GM19438 (cell line): ENCODE data around the gene HTT.
"Not testable (repeated sequence)": the region's sequence is repeated elsewhere in the genome, so short reads cannot be mapped to it uniquely, and the experiment has no call there.

Source experiments
- ATAC-seq: cut with Tn5 transposase; IDR thresholded peaks from one replicate; pipeline ENCODE4 v1.9.1; 2021; ENCODE audit warnings: low read depth; ENCODE audit not compliant: unreplicated experiment

The HTT gene

GRCh38 chr4:3158841-3159240 is 84.4 kb downstream of the HTT start:
- no peak for ATAC-seq

GRCh38 chr4:3160438-3160837 is 86.0 kb downstream of the HTT start:
- no peak for ATAC-seq

- not testable (repeated sequence) for ATAC-seq
These were observed 86.6 kb downstream of the HTT start for GRCh38 chr4:3161044-3161443.

GRCh38 chr4:3166434-3166833 is 92.0 kb downstream of the HTT start:
- not testable (repeated sequence) for ATAC-seq

- ATAC-seq = no peak
These were observed 93.5 kb downstream of the HTT start for GRCh38 chr4:3168029-3168428.

- ATAC-seq = no peak
These were observed 100.2 kb downstream of the HTT start for GRCh38 chr4:3174371-3175338.

GRCh38 chr4:3176367-3177229 is 102.1 kb downstream of the HTT start:
- ATAC-seq = no peak

- no peak for ATAC-seq
These were observed 102.9 kb downstream of the HTT start for GRCh38 chr4:3177426-3177825.

GRCh38 chr4:3177905-3178304 is 103.4 kb downstream of the HTT start:
- no peak for ATAC-seq

- ATAC-seq = no peak
These were observed 103.9 kb downstream of the HTT start for GRCh38 chr4:3178351-3178750.

GRCh38 chr4:3179126-3179706 is 104.7 kb downstream of the HTT start:
- ATAC-seq = no peak

- ATAC-seq = no peak
These were observed 108.5 kb downstream of the HTT start for GRCh38 chr4:3183008-3183407.

- ATAC-seq = no peak
These were observed 110.2 kb downstream of the HTT start for GRCh38 chr4:3184725-3185124.

GRCh38 chr4:3186609-3187008 is 112.1 kb downstream of the HTT start:
- no peak for ATAC-seq

GRCh38 chr4:3188118-3188517 is 113.6 kb downstream of the HTT start:
- no peak for ATAC-seq

GRCh38 chr4:3189459-3189858 is 115.0 kb downstream of the HTT start:
- no peak for ATAC-seq

GRCh38 chr4:3190549-3190948 is 116.1 kb downstream of the HTT start:
- no peak for ATAC-seq

- no peak for ATAC-seq
These were observed 117.7 kb downstream of the HTT start for GRCh38 chr4:3192188-3192587.

GRCh38 chr4:3192827-3193226 is 118.3 kb downstream of the HTT start:
- no peak for ATAC-seq

- no peak for ATAC-seq
These were observed 119.2 kb downstream of the HTT start for GRCh38 chr4:3193531-3194203.
